ENCODE results near the gene HCCS. TPM values are rescaled to one million over a fixed set of nuclear protein-coding genes. Genes with fewer than 3 reads are reported as not detected.

Gene HCCS
- total and polyA plus RNA-seq, 2 of the 8 experiments (the other 6 are each of a cell fraction or from before 2014, with no cell fraction given), result 11.9 to 29.9 TPM

GRCh38 chrX:11137543-11138139 lies 26.5 kb downstream of the HCCS start:
- Histone ChIP-seq H2AK5ac (ENCODE audit: low read depth, low read length) (no peak overlapping the region), H4K20me1 (replicated peaks in 1 of 2; ENCODE audit: control insufficient read depth in 1 of 2, insufficient read depth in 2 of 2, low read length in 2 of 2) (no peaks in the 10 kb centered on the region), H3K79me1 (ENCODE audit: low read depth, low read length) (no peaks in the 10 kb centered on the region), H3K23me2 (ENCODE audit: low read depth, low read length) (no peaks in the 10 kb centered on the region), H2BK120ac (replicated peaks; ENCODE audit: low read depth, low read length) (no peak overlapping the region), H3K4ac (replicated peaks; ENCODE audit: insufficient read length, low read depth, low read length) (no peak overlapping the region), H2BK5ac (ENCODE audit: low read depth, low read length) (no peak overlapping the region), H2BK20ac (ENCODE audit: low read length) (no peak overlapping the region), H3K36me3 (ENCODE audit: control insufficient read depth in 2 of 4, insufficient read depth in 4 of 4, low read length in 3 of 4) (no peaks in the 10 kb centered on the region), H3K18ac (ENCODE audit: extremely low read depth, low read length) (no peak overlapping the region), H3K9me3 (ENCODE audit: insufficient read depth in 2 of 2, low read depth in 1 of 2, low read length in 1 of 2) (no peaks in the 10 kb centered on the region), H3K79me2 (ENCODE audit: control insufficient read depth in 1 of 2, insufficient read depth in 2 of 2, low read length in 2 of 2) (no peaks in the 10 kb centered on the region), H3K14ac (ENCODE audit: insufficient read length) (no peak overlapping the region), H4K91ac (replicated peaks; ENCODE audit: insufficient read length, low read length) (no peak overlapping the region), H3K4me1 (replicated peaks in 1 of 4; ENCODE audit: control insufficient read depth in 3 of 4, insufficient read depth in 4 of 4, low read length in 3 of 4) (no peaks in the 10 kb centered on the region), H2BK15ac (ENCODE audit: low read length) (no peak overlapping the region), H4K8ac (ENCODE audit: extremely low read depth, insufficient read depth, low read length) (no peak overlapping the region), H3K27me3 (replicated peaks in 1 of 4; ENCODE audit: control insufficient read depth in 3 of 4, extremely low read depth in 1 of 4, insufficient read depth in 3 of 4, low read length in 3 of 4) (no peaks in the 10 kb centered on the region), H3K27ac (ENCODE audit: low read depth, low read length) (no peak overlapping the region), H3K4me2 (ENCODE audit: insufficient read depth in 1 of 2, low read depth in 2 of 2, low read length in 2 of 2) (no peak overlapping the region), H3K23ac (ENCODE audit: insufficient read length) (no peak overlapping the region), H2AFZ (ENCODE audit: low read length) (no peak overlapping the region), H2BK12ac (ENCODE audit: low read depth, low read length) (no peak overlapping the region), H4K5ac (ENCODE audit: insufficient read length, low read depth, low read length) (no peak overlapping the region), H3K4me3 (ENCODE audit: extremely low read depth in 1 of 4, insufficient read depth in 2 of 4, low read depth in 3 of 4, low read length in 4 of 4) (no peak overlapping the region), H3K9ac (replicated peaks in 1 of 4; ENCODE audit: extremely low read depth in 1 of 4, low read depth in 3 of 4, low read length in 3 of 4) (no peak overlapping the region), H3K56ac (replicated peaks; ENCODE audit: insufficient read length, low read depth, low read length) (no peak overlapping the region)
- TF ChIP-seq KDM4A (IDR thresholded peaks at IDR 0.05; ENCODE audit: low read depth, low read length, severe bottlenecking) (no peak), SP2 (IDR thresholded peaks at IDR 0.05; ENCODE audit: low read length) (no peak), CTCF (IDR thresholded peaks at IDR 0.05; ENCODE audit: control extremely low read depth in 1 of 3, insufficient read depth in 1 of 3, low read depth in 1 of 3, low read length in 3 of 3) (peak in 1 of 3 experiments; percentile 5; a peak in 1 of 4 replicates), RAD21 (IDR thresholded peaks at IDR 0.05 in 1 of 2, conservative IDR thresholded peaks at IDR 0.05 in 1 of 2; ENCODE audit: low read depth in 2 of 2, low read length in 2 of 2) (0 out of 4 replicates have a peak, but pooled peaks of 1 of the 2 experiments have one; percentile 4), FOSL1 (IDR thresholded peaks at IDR 0.05; ENCODE audit: insufficient read depth, low read depth, low read length) (no peak), KDM1A (IDR thresholded peaks at IDR 0.05; ENCODE audit: borderline replicate concordance, low read length) (no peak)
- peak; percentile 45 for FAIRE-seq
- ChIA-PET CTCF (ENCODE audit: partially characterized antibody) (interaction anchor here (0.7 to 2.0 kb wide), 4 partner anchors 11 to 367 kb away, joined by 3 to 4 read pairs (median 3); no protein-coding TSS in a partner anchor), POLR2A (ENCODE audit: partially characterized antibody) (no interaction called here)
- 56% methylated on average over 6 of the region's 6 CpGs; no CpG with 5 or more reads in 1 of the 2 experiments for WGBS, 2 experiments (ENCODE audit: extremely low coverage in 1 of 2, insufficient coverage in 1 of 2, insufficient read length in 1 of 2, insufficient replicate concordance in 2 of 2, low coverage in 1 of 2, low lambda C conversion rate in 2 of 2, missing lambda C conversion rate in 1 of 2)
- no peak for DNase-seq (ENCODE audit: low read depth in 1 of 2, low spot score in 2 of 2)

Measured in H1 (cell line).